DMS53 treated with DMSO at 0.1 percent for 48 hours (cell line): Measurements from ENCODE around the gene TP73.

Source experiments
- DNase-seq: peaks from one replicate; lab custom pipeline; 2025; ENCODE audit not compliant: unreplicated experiment; lab: John Stamatoyannopoulos, UW

The TP73 gene

DNA sequence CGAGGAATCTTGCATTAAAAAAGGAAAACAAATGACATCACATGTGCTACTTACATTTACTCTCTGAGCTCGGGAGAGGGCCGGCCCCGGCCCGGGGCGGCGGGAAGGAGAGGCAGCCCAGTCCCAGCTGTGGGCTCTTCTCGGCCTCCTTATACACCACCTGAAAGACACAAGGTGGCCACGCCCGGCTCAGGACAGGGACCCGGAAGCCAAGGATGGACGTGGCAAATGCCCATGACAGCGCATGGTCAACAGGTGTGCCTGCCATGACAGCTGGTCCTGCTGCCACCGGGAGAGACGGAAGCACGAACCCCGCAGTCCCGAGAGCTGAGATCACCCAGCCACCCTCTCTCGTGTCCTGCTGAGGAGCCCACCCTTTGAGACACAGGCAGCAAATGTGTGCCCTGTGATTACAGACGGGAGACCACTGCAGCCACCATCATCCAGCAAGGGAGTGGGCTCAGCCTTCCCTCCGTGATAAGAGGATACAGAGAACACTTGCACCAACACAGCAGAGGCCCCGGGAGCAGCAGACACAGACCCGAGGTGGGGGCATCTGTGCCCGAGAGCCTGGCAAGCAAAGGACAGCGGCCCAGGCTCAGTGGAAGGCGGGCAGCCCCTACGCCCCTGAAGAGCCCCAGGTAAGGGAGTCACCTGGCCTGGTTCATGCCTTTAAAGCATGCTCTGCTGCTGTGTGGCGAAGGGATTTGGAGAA is 18.8 kb upstream of the TP73 start:
- no peak for DNase-seq

DNA sequence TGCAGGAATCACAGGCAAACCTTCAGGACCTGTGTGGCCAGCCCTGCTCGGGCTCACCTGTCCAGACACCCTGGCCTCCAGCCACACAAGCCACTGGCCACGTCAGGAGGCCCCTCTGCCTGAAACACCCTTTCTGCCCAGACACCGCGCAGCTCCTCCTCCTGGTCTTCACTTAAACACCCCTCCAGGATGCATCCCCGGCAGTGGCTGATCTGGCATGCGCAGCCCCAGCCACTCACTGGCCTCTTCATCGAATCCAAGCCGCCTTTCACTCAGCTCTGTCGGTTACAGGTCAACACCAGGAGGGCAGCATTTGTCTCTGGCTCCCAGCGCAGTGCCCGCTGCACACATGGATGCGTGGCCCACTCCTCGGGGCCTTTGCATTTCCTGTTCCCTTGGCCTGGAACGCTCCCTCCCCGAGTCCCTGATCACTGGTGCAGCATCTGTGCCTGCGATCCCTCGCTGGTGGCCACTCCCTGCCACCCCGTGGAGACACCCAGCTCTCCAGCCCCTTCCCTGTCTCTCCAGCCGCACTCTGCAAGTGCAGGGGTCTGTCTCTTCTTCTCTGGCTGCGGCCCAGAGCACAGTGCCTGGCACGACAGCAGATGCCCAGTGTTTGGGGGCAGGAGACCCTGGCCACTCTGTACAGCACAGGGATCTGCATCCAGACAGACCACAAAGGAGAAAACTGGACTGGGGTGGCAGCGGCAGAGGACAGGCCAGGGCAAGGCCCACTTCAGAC is 18.1 kb upstream of the TP73 start:
- DNase-seq, result no peak

DNA sequence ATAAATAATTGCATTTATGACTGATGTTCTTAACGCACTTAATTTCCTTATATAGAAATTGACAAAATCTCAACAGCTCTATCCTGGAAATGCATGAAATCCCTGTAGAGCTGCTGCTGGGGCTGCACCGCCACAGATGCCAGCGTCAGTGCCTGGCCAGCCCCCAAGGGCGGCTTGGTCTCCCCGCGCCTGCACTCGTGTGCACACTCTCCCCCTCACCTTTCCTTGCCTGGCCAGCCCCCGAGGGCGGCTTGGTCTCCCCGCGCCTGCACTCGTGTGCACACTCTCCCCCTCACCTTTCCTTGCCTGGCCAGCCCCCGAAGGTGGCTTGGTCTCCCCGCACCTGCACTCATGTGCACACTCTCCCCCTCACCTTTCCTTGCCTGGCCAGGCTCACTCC is 16.2 kb upstream of the TP73 start:
- DNase-seq, result no peak

DNA sequence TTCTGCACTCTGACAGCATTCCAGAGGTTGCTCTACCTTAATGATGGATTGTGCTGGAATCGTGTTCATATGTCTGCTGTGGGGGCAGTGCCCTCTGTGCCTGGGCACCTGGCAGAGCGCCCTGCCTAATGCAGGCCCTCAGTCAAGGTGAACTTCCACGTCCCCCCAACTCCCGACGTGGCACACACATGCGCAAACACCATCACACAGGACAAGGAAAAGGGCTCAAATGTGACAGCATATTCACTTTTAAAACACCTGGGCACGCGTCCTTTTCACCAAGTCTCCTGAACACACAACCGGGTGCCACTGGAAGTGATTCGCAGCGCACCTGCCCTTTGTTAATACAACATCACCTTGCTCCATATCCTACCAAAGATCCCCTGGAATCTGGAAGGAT is 15.8 kb upstream of the TP73 start:
- DNase-seq, result no peak

DNA sequence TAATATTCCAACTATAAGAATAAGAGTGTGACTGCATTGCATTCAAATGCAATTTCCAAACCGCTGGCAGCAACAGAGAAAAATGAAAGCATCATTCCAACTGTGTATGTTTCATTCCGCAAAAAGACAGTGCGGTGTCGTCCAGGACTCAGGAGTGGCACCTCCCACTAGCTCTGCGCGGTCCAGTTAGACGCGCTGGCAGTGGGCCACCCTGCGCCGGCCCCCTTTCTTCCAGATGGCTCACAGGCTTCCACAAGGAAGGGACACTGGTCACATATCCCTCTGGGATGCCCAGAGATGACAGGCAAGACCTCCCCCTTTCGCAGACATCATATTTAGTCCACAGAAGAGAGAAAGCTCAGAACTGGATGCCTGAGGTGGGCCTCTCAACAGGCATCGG is 14.3 kb upstream of the TP73 start:
- no peak for DNase-seq

DNA sequence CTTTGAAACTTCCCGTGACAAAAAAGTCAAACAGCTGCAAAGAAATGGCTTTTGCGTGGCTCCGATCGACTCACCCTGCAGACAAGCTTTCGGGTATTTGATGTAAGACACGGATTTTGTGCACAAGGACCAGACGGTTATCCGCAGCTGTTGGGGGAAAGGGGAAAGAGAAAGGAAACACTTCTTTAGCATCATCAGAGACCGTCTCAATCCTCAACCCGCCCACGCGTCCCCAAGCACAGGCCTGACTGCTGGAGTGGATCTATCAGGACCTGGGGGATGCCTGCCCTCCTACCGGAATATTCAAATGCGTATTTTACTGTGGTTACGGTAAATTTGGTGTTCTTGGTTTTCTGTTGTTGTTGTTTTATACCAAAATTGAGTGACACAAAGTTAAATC is 13.6 kb upstream of the TP73 start:
- no peak for DNase-seq

DNA sequence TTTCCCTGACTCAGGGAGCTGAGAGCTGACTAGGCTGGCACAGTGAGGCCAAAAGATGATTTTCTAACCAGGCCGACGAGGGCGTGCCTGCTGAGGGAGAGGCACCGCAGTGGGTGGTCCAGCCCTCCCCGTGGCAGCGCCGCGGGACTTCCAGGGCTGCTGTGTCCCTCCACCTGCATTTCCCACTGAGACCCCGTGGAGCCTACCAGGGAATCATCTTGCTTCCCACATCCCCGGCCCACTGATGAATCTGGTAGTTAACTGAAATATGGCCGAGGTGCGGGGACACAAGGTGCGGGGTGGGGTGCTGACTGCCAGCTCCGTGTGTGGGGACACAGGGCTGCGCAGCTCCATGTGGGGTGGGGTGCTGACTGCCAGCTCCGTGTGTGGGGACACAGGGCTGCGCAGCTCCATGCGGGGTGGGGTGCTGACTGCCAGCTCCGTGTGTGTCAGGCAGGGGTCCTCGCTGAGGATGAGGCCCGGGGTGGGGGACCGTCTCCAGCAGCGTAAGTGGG is 12.9 kb upstream of the TP73 start:
- no peak for DNase-seq

DNA sequence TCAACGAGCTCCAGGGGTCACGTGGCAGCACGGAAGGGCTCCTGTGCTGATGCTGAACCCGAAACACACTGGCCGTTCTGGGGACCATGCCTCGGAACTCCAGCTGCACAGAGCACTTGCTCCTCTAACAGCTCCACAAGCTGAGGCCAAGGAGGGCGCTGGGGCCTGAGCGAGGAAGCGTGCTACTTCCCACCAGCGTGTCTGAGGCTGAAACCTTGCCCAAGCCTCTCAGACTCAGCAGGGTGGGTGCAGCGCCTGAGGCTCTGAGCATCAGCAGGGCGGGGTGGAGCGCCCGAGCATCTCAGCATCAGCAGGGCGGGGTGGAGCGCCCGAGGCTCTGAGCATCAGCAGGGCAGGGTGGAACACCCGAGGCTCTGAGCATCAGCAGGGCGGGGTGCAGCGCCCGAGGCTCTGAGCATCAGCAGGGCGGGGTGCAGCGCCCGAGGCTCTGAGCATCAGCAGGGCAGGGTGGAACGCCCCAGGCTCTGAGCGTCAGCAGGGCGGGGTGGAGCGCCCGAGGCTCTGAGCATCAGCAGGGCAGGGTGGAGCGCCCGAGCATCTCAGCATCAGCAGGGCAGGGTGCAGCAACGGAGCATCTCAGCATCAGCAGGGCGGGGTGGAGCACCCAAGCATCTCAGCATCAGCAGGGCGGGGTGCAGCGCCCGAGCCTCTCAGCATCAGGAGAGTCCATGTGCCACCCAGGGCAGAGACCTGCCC is 12.0 kb upstream of the TP73 start:
- no peak for DNase-seq

DNA sequence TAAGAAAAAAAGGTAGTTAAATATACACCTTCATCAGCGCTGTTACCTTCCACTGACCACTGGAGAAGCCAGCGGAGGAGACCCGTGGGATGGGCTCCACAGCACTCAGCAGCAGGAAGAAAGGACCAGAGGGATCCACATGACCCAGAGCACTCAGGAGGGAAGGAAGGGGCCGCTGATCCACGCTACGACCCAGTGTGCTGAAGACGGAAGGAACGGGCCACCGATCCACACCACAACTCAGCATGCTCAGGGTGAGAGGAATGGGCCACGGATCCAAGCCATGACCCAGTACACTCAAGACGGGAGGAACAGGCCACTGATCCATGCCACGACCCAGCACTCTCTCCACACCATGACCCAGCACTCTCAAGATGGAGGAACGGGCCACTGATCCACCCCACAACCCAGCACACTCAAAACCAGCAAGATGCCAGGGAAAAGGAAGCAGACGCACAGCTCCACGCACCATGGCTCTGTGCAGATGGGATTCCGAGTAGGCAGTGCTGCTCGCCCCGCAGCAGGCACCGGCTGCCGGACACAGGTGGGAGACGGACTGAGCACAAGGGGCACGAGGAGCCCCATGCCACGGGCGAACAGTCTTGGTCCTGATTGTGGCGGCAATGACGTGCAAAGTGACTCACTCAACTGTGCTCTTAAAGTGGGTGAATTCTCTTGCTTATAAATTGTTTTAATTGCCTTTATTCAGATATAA is 11.1 kb upstream of the TP73 start:
- DNase-seq, result no peak

DNA sequence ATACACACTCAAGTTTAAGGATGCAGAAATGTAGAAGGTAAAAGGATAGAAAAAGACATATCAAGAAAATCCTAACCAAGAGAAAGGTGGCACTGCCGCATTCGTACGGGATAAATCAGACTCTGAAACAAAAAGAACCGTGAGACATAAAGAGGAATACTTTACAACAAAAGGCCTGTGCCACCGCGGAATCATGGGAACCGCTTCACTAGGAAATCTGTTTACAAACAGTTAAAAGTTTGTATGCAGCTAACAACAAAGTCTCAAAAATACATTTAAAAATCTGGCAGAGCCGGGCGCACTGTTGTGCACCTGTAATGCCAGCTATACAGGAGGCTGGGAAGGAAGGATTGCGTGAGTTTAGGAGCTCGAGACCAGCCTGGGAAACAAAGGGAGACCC is 10.5 kb upstream of the TP73 start:
- DNase-seq, result no peak

DNA sequence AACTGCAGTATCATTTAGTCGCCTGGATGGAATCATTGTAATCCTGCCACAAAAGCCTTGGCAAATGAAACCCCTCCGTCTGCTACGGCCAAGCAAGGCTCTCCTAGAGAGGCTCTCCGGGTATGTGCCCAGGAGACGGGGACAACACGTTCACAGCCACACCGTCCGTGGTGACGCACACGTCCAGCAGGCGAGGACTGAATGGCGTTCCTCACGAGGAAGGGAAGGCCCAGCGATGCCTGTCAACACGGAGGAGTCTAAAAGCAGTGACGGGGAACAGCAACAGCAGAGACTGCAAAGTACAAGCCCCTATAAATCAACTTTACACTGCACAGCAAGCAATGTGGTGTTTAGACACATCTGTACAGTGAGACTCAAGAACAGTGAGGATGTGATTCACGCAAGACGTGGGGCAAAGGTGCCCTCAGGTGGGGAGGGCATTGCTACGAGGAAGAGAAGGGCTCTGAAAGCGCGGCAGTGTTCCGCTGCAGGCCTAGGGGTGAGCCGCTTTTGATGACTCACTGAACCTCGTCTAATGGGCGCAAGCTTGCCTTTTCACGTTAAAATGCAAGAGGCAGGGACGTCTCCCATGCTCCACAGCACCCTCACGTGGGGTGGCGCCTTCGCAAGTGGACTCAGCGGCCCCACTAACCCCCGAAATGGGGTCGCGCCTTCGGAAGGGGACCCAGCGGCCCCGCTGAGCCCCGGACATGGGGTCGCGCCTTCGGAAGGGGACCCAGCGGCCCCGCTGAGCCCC is 9.2 kb upstream of the TP73 start:
- no peak for DNase-seq

DNA sequence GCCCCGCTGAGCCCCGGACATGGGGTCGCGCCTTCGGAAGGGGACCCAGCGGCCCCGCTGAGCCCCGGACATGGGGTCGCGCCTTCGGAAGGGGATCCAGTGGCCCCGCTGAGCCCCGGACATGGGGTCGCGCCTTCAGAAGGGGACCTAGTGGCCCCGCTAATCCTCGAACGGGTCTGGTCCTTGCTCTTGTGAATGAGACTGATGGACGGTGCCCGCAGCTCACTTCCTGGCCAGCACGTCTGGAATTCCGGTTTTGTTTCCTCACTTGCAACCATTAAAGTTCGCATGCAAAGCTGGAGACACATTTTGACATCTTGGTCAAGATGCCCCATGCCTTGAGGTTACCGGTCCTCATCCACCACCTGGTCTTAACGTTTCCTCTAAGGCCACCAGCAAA is 8.0 kb upstream of the TP73 start:
- no peak for DNase-seq

DNA sequence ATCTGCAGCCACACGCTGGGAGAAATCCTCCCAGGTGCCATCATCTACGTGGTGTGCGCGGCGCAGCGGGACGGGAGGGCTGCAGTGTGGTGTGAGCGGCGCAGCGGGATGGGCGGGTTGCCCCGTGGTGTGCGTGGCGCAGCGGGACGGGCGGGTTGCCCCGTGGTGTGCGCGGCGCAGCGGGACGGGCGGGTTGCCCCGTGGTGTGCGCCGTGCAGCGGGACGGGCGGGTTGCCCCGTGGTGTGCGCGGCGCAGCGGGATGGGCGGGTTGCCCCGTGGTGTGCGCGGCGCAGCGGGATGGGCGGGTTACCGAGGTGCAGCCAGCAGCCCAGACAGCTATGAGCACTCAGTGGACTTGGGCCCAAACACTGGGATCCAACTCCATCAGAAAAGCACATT is 7.1 kb upstream of the TP73 start:
- no peak for DNase-seq

DNA sequence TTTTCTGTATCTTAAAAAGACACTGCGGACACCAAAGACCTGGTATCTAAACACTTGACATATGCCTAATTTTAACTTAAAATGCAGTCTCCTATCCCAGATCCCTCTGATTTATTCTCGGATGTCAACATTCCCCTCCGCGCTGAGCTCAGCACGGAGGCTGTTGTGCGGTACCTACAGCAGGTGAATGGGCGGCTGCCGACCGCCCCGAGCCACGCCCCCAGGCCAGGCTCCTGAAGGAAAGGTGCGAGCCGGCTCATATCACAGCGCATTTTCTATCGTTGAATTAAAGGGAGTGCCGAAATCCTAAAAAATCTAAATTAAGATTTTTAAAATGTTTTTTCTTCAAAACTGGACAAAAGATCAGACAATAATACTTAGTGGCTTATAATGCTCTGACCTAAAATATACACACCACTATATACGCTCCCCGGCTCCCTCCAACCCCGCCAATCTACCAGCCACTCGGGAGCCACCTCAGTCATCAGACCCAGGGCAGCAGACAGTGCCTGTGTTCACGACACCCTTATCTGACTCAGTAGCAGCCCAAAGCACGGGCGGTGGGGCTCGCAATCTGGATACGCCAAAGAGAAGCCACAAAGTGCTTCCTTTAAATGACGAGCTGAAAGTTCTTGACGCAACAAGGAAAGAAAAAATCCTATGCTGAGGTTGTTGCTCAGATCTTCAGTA is 6.5 kb upstream of the TP73 start:
- no peak for DNase-seq

DNA sequence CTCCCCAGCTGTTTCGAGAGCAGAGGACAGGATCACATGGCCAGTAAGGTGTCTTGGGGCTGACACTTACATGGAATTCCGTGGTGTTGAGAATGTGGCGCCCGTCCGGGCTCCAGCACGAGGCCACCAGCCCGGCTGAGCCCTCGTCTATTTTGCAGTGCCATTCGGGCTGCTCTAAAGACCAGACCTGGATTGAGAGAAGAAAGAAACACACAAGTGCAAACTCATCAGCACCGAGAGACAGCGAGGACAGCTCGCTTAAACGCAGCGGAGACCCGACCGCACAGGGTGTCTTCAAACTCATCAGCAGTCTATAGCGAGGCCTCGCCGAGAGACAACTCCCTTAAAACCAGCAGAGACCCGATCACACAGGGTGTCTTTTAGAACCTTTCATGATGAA is 5.7 kb upstream of the TP73 start:
- DNase-seq, result no peak

DNA sequence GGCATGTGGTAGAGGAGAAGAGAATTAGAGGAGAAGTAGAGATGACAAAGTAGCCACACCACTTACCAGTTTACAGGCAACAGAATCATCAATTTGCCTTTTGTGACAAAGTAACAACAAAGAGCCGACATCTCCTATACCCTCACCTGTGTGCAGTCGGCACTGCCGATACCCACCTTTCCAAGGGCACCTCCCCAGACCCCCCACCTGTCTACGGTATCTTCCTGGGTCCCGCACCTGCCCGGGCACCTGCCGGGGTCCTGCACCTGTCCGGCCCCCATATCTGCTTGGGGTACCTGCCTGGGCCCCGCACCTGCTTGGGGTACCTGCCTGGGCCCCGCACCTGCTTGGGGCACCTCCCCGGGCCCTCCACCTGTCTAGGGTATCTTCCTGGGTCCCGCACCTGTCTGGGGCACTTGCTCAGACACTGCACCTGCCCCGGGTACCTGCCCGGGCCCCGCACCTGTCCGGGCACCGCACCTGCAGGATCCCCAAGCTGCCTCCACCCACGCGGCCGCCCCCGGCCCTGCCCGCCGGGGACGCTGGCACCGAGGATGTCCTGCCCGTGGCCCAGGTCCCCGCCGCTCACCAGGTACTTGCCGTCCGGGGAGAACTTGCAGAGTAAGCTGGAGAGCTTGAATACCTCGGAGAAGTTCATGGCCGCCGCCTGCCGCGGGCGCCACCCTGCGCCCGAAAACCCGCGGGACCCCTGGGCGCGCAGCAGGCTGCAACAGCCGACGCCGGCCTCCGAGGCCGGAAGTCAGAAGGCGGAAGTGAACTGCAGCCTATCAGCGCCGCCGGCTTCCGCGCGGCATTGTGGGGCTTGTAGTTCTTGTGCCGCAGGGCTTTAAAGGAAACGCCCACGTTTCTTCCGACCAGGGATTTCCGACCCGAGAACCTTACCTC is 2.7 kb upstream of the TP73 start, which contains the start of gene WRAP73:
WRAP73 (minus strand) TSS at position 762 of the 906 bp plus-strand sequence; CDS start at position 658, 104 bp downstream.
- DNase-seq, result peak; percentile 86

DNA sequence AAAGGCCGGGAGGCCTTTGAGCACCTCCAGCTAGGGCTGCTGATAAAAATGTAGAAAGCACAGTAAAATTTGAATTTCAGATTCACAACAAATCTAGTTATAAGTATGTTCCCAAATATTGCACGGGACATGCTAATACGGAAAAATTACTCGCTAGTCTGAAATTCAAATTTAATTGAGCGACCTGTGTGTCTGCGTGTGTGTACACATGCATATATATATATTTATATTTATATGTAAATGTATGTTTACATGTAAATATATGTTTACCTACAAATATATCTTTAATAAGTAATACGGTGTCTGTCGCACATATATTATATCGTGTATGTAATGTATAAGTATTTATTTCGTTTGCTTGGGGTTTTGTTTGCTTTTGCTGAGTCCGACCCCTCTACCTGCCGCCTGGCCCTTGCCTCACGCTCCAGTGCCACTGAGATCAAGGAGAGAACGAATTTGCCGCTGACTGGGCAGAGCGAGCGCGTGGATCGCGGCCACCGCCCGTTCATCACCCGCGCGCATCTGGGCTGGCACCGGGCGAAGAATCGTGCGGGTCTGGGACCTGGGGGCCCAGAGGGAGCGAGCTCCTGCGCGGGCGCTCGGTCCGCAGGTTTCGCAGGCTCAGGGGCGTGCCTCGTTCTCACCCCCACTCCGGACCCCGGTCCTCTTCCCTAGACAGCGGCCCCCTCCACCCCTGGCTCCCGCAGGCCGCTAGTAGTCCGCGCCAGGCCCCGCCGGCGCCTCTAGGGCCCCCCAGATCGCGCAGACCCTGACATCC is 1.9 kb upstream of the TP73 start:
- DNase-seq, result no peak
